HL-60 (cell line): ENCODE measurements around the gene PCDH12.
A peak's percentile ranks its signal among the peaks of the same experiment; 100 is the strongest.

Source experiments
- DNase-seq, 2 experiments: peaks; one replicate each; pipeline ENCODE4 v3.0.0-alpha.2; 2010 to 2020; ENCODE audit warnings: low read depth in 1 of 2, low spot score in 1 of 2
- H3K27ac ChIP-seq: fragments of 250-450 bp; sonication (Bioruptor Pico); replicated peaks from 2 replicates; pipeline ENCODE4 v1.5.1; 2020; ENCODE audit warnings: mild to moderate bottlenecking, moderate library complexity
- H3K27me3 ChIP-seq: fragments of 250-450 bp; sonication (Bioruptor Pico); 2 replicates; pipeline ENCODE4 v1.5.1; 2021; ENCODE audit warnings: mild to moderate bottlenecking, moderate library complexity; ENCODE audit not compliant: insufficient read depth, poor library complexity, severe bottlenecking
- H3K4me3 ChIP-seq: replicated peaks from 2 replicates; pipeline ENCODE4 v1.5.1; 2011; ENCODE audit warnings: mild to moderate bottlenecking, control low read depth, low read length; ENCODE audit not compliant: insufficient read depth
- GABPA ChIP-seq: IDR thresholded peaks from 2 replicates; pipeline ENCODE4 v1.6.1; 2012; ENCODE audit warnings: low read depth
- POLR2AphosphoS5 ChIP-seq: IDR thresholded peaks from 2 replicates; pipeline ENCODE4 v1.6.1; 2012; ENCODE audit warnings: low read depth
- SPI1 ChIP-seq: IDR thresholded peaks from 2 replicates; pipeline ENCODE4 v1.6.1; 2012; ENCODE audit warnings: low read depth, mild to moderate bottlenecking, borderline replicate concordance
- TF ChIP-seq, protein P1 (sequence below): IDR thresholded peaks from one replicate; pipeline ENCODE4 v1.5.1; 2011; ENCODE audit warnings: low read length, control low read depth, inconsistent platforms; ENCODE audit not compliant: insufficient read depth
- TF ChIP-seq, protein P2 (sequence below): IDR thresholded peaks from 2 replicates; pipeline ENCODE4 v1.6.1; 2012; ENCODE audit warnings: low read depth; ENCODE audit not compliant: insufficient replicate concordance

PCDH12 gene

DNA sequence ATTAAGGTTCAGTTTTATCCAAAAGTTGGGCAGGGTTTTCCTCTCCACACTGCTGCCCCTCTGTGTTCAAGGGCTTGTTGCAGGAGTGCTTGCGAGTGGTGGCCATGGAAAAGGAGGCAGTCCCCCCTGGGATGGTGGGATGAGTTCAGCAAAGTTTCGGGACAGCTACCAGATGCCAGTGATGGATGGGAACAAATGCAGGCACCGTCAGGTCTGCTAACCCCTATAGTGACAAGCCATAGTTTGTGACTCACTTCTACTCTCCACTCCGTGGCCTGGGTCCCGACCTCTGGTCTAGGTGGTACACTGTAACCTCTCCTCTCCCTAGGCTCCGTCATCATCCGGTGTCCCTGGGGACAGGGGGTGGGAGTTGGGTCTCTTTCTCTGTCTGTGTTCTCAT, 7.1 kb upstream of the PCDH12 start:
- TF ChIP-seq GABPA (no peak), POLR2AphosphoS5 (no peak), SPI1 (no peak)
- TF ChIP-seq, protein P1, sequence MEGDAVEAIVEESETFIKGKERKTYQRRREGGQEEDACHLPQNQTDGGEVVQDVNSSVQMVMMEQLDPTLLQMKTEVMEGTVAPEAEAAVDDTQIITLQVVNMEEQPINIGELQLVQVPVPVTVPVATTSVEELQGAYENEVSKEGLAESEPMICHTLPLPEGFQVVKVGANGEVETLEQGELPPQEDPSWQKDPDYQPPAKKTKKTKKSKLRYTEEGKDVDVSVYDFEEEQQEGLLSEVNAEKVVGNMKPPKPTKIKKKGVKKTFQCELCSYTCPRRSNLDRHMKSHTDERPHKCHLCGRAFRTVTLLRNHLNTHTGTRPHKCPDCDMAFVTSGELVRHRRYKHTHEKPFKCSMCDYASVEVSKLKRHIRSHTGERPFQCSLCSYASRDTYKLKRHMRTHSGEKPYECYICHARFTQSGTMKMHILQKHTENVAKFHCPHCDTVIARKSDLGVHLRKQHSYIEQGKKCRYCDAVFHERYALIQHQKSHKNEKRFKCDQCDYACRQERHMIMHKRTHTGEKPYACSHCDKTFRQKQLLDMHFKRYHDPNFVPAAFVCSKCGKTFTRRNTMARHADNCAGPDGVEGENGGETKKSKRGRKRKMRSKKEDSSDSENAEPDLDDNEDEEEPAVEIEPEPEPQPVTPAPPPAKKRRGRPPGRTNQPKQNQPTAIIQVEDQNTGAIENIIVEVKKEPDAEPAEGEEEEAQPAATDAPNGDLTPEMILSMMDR: no peak
- TF ChIP-seq, protein P2, sequence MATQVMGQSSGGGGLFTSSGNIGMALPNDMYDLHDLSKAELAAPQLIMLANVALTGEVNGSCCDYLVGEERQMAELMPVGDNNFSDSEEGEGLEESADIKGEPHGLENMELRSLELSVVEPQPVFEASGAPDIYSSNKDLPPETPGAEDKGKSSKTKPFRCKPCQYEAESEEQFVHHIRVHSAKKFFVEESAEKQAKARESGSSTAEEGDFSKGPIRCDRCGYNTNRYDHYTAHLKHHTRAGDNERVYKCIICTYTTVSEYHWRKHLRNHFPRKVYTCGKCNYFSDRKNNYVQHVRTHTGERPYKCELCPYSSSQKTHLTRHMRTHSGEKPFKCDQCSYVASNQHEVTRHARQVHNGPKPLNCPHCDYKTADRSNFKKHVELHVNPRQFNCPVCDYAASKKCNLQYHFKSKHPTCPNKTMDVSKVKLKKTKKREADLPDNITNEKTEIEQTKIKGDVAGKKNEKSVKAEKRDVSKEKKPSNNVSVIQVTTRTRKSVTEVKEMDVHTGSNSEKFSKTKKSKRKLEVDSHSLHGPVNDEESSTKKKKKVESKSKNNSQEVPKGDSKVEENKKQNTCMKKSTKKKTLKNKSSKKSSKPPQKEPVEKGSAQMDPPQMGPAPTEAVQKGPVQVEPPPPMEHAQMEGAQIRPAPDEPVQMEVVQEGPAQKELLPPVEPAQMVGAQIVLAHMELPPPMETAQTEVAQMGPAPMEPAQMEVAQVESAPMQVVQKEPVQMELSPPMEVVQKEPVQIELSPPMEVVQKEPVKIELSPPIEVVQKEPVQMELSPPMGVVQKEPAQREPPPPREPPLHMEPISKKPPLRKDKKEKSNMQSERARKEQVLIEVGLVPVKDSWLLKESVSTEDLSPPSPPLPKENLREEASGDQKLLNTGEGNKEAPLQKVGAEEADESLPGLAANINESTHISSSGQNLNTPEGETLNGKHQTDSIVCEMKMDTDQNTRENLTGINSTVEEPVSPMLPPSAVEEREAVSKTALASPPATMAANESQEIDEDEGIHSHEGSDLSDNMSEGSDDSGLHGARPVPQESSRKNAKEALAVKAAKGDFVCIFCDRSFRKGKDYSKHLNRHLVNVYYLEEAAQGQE: no peak
- no peak overlapping the region for H3K27ac ChIP-seq
- H3K27me3 ChIP-seq: no peaks in the 10 kb centered on the region
- H3K4me3 ChIP-seq: no peak overlapping the region
- DNase-seq: no peak

DNA sequence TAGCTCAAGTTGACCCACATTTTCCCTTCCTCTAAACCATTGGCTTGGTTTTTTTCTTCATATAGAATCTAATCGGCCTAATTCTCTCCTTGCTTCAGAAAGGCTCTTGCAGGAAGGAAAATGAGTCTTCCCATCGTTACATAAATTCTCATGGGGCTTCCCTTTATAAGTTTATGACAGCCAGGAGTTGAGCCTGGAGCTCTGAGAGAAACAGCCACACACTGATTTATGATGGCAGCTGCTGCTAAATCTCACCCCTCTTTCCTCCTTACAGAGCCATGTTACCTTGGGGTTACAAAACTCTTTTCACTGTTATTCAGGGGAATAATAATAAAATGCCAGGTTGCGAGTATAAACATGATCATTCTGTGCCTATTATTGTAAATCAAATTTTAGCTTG, 5.7 kb upstream of the PCDH12 start:
- no peak overlapping the region for H3K4me3 ChIP-seq
- H3K27ac ChIP-seq: no peak overlapping the region
- no peaks in the 10 kb centered on the region for H3K27me3 ChIP-seq
- no peak for TF ChIP-seq SPI1
- TF ChIP-seq POLR2AphosphoS5: no peak
- TF ChIP-seq GABPA: no peak
- TF ChIP-seq, protein P2: no peak
- TF ChIP-seq, protein P1: no peak
- no peak for DNase-seq

DNA sequence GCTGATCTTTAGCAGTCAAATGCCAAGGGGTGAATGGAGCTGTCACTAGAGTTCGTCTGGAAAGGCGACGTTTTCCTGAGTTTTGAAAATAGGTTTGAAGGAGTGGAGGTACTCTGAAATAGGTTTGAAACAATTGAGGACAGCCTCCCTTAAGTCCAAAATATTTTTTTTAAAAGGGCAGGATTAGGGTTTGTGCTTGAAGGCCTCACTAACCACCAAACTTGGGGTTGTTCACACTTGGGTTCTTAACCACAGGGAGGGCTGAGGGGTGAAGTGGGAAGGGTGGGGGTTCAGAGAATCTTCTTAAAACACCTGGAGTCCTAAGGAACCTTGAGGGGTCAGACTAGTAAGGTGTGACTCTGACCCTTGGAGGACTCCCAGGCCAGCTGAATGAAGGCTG, 3.5 kb upstream of the PCDH12 start:
- DNase-seq: no peak
- TF ChIP-seq, protein P1: no peak
- H3K27ac ChIP-seq: no peak overlapping the region
- H3K4me3 ChIP-seq: no peak overlapping the region
- no peaks in the 10 kb centered on the region for H3K27me3 ChIP-seq

DNA sequence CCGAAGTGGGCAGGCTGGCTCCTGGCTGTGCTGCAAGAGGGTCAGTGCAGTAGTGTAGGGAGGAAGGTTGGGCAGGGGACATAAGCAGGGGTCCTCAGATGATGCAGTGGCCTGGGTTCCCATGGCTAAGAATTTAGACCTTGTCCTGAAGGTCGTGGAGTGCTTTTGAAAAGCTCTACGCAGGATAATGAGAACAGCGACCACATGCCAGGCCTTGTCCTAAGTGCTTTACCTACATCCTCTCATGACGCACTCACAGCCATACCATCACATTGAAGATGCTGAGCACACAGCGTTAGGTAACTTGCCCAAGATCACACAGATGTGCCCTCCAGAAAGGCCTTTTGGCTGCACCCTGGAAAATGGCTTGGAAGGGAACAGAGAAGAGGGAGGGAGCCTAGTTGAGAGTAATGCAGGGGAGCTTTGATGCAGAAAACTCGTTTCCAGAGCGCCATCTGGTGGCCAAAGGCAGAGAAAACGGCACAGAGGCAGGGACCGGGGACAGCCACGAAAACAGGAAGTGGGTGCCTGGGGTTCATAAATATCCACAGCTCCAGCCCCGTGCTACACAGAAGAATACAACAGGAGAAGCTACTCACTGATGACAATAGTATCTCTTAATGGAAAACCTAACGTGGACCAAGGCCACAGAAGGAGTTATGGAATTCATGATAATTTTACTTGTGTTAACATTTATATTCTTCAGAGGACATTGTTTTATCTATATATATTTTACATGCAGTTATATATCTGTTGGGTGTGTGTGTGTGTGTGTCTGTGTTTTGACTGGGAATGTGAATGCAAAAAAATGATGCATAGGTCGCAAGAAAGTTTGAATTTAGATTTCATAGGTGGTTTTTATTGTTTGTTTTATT, 2.7 kb upstream of the PCDH12 start:
- no peak overlapping the region for H3K4me3 ChIP-seq
- no peak overlapping the region for H3K27ac ChIP-seq
- peak; percentile 99 for TF ChIP-seq SPI1
- TF ChIP-seq, protein P1: peak; percentile 68
- TF ChIP-seq POLR2AphosphoS5: no peak
- TF ChIP-seq GABPA: no peak
- TF ChIP-seq, protein P2: no peak
- peak; percentile 61 to 92 for DNase-seq
- no peaks in the 10 kb centered on the region for H3K27me3 ChIP-seq
